GM12874 (cell line): ENCODE data around the gene STK32C.

Experiments used
- CTCF ChIP-seq: IDR thresholded peaks from 2 replicates; pipeline ENCODE4 v1.5.1; 2011; ENCODE audit warnings: low read depth, mild to moderate bottlenecking, control low read depth, low read length, moderate library complexity; ENCODE audit not compliant: insufficient read depth

The STK32C gene

GRCh38 chr10:132186488-132187429 is 121.0 kb downstream of the STK32C start, which contains the start of gene DPYSL4:
Gene DPYSL4 (plus strand): TSS chr10:132186948. CDS start chr10:132187064, 116 bp downstream.
- TF ChIP-seq CTCF: no peak

- no peak for TF ChIP-seq CTCF
These were observed 121.9 kb downstream of the STK32C start for GRCh38 chr10:132185601-132186487.

DNA sequence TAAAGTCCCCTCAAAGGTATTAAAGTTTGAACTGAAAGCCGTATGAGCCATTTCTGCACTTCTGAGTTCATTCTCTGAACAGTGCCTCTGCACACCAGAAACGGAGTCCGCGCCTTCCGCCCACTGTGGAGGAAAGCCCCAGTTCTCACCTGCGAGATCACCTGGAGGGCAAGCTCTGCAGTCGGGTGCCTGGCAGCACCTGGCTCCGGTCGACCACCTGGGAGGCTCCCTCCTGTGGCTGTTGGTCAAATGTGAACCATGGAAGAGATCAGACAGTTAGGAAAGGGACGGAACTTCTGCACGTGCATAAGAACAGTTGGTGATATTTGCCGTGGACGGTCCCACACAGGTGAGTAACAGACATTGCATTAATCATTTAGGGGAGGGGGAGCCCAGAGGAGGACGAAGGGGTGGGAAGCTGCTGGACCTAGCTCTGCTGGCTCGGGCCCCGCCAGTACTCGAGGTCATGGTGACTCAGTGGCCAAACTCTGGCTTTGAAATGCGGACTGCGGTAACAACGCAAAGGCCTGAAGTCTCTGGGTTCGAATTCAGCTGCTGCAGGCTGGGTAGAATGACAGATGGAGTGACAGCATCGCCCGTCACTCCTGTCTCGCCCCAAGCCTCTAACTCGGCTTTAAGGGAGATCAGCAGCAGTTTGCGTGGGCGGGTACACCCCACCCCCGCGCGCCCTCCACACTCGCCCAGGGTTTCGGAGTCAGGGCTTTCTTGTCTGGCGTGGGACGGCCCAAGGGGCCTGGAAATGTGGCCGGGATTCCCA is 122.7 kb downstream of the STK32C start:
- no peak for TF ChIP-seq CTCF

DNA sequence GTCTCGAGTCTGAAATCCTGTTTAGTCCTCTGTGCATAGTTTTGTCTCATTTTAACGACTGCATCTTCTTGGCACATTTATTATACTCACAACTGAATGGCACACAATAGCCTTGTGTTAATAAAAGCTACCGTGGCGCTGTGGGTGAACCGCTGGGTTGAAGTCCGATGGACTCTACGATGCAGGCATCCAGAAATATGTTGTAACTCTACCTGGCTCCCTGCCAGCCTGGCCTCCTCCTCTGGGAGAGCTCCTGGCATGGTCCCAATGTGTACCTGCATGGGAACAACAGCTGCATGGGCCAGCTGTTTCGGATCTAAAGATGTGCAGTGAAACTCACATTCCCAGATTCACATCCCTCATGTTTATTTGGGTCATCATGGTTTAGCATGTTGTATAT is 124.7 kb downstream of the STK32C start:
- no peak for TF ChIP-seq CTCF

DNA sequence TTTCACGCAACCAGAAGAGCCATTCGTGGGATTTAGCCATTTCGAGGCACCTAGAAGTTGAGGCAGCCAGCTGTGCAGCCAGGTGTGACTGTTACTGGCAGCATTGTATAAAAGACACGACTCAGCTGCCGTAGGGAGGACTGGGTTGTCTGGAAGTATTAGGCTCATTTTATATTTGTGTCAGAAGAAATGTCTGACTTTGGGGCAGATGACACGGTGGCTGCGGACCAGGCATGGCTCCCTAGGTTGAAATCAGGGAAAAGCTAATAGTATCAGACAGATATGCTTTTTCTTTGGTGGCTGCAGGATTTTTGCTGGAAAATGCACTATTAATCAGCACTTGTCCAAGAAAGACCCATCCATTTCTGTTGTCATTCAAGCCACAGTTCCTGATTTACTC is 125.2 kb downstream of the STK32C start:
- TF ChIP-seq CTCF: no peak

- TF ChIP-seq CTCF: no peak
These were observed 125.9 kb downstream of the STK32C start for GRCh38 chr10:132181691-132182425.
